HEK293 (cell line): ENCODE measurements around the gene MAZ.

Experiments used
- CTCF ChIA-PET: fragments of 350-600 bp; formaldehyde crosslinking; extraction: SDS; loops from one replicate; lab custom pipeline; 2021; ENCODE audit warnings: antibody characterized with exemption; lab: Yijun Ruan, JAX
- POLR2A ChIA-PET: fragments of 300-600 bp; formaldehyde crosslinking; extraction: SDS; loops from one replicate; lab custom pipeline; 2020; ENCODE audit warnings: antibody characterized with exemption, inconsistent platforms; lab: Yijun Ruan, JAX
- H3K27ac ChIP-seq: fragments of 200-500 bp; sonication (Bioruptor generic); 2 replicates; pipeline ENCODE4 v1.5.1; 2014; ENCODE audit warnings: low read depth, low read length, control low read depth, inconsistent platforms; ENCODE audit errors: extremely low read depth
- H3K36me3 ChIP-seq, 2 experiments: fragments of 200-500 bp in 1 of 2; sonication (Bioruptor generic) in 1 of 2; 1 replicate in 1 of 2; 2 replicates in 1 of 2; pipeline ENCODE4 v1.5.1; 2014 to 2017; ENCODE audit warnings: inconsistent platforms in 2 of 2, low read length in 2 of 2; ENCODE audit not compliant: control insufficient read depth in 2 of 2, insufficient read depth in 1 of 2
- H3K4me1 ChIP-seq: fragments of 200-500 bp; sonication (Bioruptor generic); 2 replicates; pipeline ENCODE4 v1.5.1; 2014; ENCODE audit warnings: mild to moderate bottlenecking, low read length, inconsistent platforms; ENCODE audit not compliant: control insufficient read depth, insufficient read depth
- H3K4me3 ChIP-seq: 2 replicates; pipeline ENCODE4 v1.5.1; 2011; ENCODE audit warnings: low read depth, mild to moderate bottlenecking, control low read depth, low read length, moderate library complexity
- H3K9me3 ChIP-seq: fragments of 200-500 bp; sonication (Bioruptor generic); 2 replicates; pipeline ENCODE4 v1.5.1; 2014; ENCODE audit warnings: low read depth, low read length, inconsistent platforms; ENCODE audit not compliant: control insufficient read depth, insufficient read depth
- BCL11B ChIP-seq: fragments of 450-650 bp; formaldehyde crosslinking; IDR thresholded peaks from 2 replicates; pipeline ENCODE4 v1.5.1; 2016; ENCODE audit warnings: low read depth, missing biosample characterization, missing genetic modification characterization
- HOXD13 ChIP-seq: sonication (generic); formaldehyde crosslinking; IDR thresholded peaks from 2 replicates; pipeline ENCODE4 v1.8.0; 2022; ENCODE audit warnings: missing genetic modification reagents, borderline replicate concordance
- KLF1 ChIP-seq: fragments of 450-650 bp; formaldehyde crosslinking; IDR thresholded peaks from 2 replicates; pipeline ENCODE4 v1.5.1; 2016; ENCODE audit warnings: missing biosample characterization, missing genetic modification characterization
- ZNF157 ChIP-seq: fragments of 450-650 bp; formaldehyde crosslinking; IDR thresholded peaks from 2 replicates; pipeline ENCODE4 v1.5.1; 2016; ENCODE audit warnings: missing biosample characterization, missing genetic modification characterization
- ZNF202 ChIP-seq: fragments of 450-650 bp; formaldehyde crosslinking; IDR thresholded peaks from 2 replicates; pipeline ENCODE4 v1.5.1; 2016; ENCODE audit warnings: missing biosample characterization, missing genetic modification characterization, borderline replicate concordance
- ZNF274 ChIP-seq, 2 experiments: fragments of 200-500 bp in 1 of 2; fragments of 450-650 bp in 1 of 2; sonication (Bioruptor generic) in 1 of 2; formaldehyde crosslinking in 1 of 2; IDR thresholded peaks; 2 replicates each; pipeline versions ENCODE4 v1.5.1 to v1.6.1; 2014 to 2016; ENCODE audit warnings: borderline replicate concordance in 1 of 2, inconsistent platforms in 1 of 2, low read length in 1 of 2, missing biosample characterization in 1 of 2, missing genetic modification characterization in 1 of 2
- ZNF341 ChIP-seq: fragments of 450-650 bp; formaldehyde crosslinking; IDR thresholded peaks from 2 replicates; pipeline ENCODE4; 2016; ENCODE audit warnings: low read depth, missing biosample characterization, missing genetic modification characterization
- ZNF394 ChIP-seq: fragments of 450-650 bp; formaldehyde crosslinking; IDR thresholded peaks from 2 replicates; pipeline ENCODE4 v1.5.1; 2016; ENCODE audit warnings: missing biosample characterization, missing genetic modification characterization, mild to moderate bottlenecking, moderate library complexity, borderline replicate concordance
- ZNF426 ChIP-seq: fragments of 450-650 bp; formaldehyde crosslinking; IDR thresholded peaks from 2 replicates; pipeline ENCODE4 v1.5.1; 2017; ENCODE audit warnings: missing biosample characterization, missing genetic modification characterization, mild to moderate bottlenecking, inconsistent platforms, moderate library complexity
- ZNF530 ChIP-seq: fragments of 450-650 bp; formaldehyde crosslinking; IDR thresholded peaks from 2 replicates; pipeline ENCODE4 v1.5.1; 2016; ENCODE audit warnings: low read depth, missing biosample characterization, missing genetic modification characterization
- ZNF544 ChIP-seq: fragments of 450-650 bp; formaldehyde crosslinking; IDR thresholded peaks from 2 replicates; pipeline ENCODE4 v1.5.0; 2017; ENCODE audit warnings: missing biosample characterization, missing genetic modification characterization
- ZNF600 ChIP-seq: fragments of 450-650 bp; formaldehyde crosslinking; IDR thresholded peaks from 2 replicates; pipeline ENCODE4 v1.5.1; 2016; ENCODE audit warnings: missing biosample characterization, missing genetic modification characterization
- ZNF701 ChIP-seq: fragments of 450-650 bp; formaldehyde crosslinking; IDR thresholded peaks from 2 replicates; pipeline ENCODE4 v1.5.1; 2016; ENCODE audit warnings: missing biosample characterization, missing genetic modification characterization
- TF ChIP-seq, protein P1 (sequence below): fragments of 450-650 bp; formaldehyde crosslinking; conservative IDR thresholded peaks from 2 replicates; pipeline ENCODE4 v1.5.1; 2016; ENCODE audit warnings: low read depth, missing biosample characterization, missing genetic modification characterization
- TF ChIP-seq, protein P2 (sequence below): fragments of 450-650 bp; formaldehyde crosslinking; IDR thresholded peaks from 2 replicates; pipeline ENCODE4 v1.5.1; 2016; ENCODE audit warnings: missing biosample characterization, missing genetic modification characterization
- TF ChIP-seq, protein P3 (sequence below): fragments of 450-650 bp; formaldehyde crosslinking; IDR thresholded peaks from 2 replicates; pipeline ENCODE4 v1.5.1; 2016; ENCODE audit warnings: missing biosample characterization, missing genetic modification characterization
- TF ChIP-seq, protein P4 (sequence below): IDR thresholded peaks from 2 replicates; pipeline ENCODE4 v1.6.1; 2011; ENCODE audit warnings: mild to moderate bottlenecking, low read depth, low read length, borderline replicate concordance
- TF ChIP-seq, protein P5 (sequence below): fragments of 450-650 bp; formaldehyde crosslinking; optimal IDR thresholded peaks from 2 replicates; pipeline ENCODE3; 2016; ENCODE audit warnings: missing biosample characterization, mild to moderate bottlenecking, missing genetic modification characterization

Gene MAZ

DNA sequence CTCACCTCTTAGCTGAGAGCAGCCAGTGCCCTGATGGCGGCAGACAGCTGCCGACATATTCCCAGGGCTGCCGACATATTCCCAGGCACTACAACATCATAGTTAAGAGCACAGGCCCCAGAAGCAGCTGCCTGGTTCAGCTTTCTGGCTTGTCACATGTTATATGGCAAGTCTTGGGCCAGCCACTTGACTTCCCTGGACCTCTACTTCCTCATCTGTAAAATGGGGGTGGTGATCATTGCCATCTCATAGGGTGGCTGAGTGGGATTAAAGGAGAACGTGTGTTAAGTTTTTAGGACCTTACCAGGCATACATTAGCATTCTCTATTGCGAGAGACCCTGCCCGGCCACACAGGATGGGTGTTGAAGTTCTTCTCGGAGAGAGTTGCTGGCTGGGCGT lies 37.6 kb downstream of the MAZ start:
- H3K36me3 ChIP-seq, result peaks cover 0 to 9% of the 10 kb centered on the region in 2 experiments; a peak in 1 of 3 replicates
- H3K4me3 ChIP-seq, result no peak overlapping the region
- H3K9me3 ChIP-seq, result no peaks in the 10 kb centered on the region
- CTCF ChIA-PET, result interaction anchor here (1.1 kb wide), 1 partner anchor 25 kb away, joined by 6 read pairs; the partner anchor contains the start of gene MVP
- POLR2A ChIA-PET, result interaction anchor here (1.4 kb wide), 1 partner anchor 9 kb away, joined by 3 read pairs; no protein-coding TSS in a partner anchor
- TF ChIP-seq ZNF530 (no peak), HOXD13 (CRISPR knock-in tag) (no peak), ZNF701 (tag by site-specific recombination) (no peak), ZNF341 (tag by site-specific recombination) (no peak)
- TF ChIP-seq, protein P1, sequence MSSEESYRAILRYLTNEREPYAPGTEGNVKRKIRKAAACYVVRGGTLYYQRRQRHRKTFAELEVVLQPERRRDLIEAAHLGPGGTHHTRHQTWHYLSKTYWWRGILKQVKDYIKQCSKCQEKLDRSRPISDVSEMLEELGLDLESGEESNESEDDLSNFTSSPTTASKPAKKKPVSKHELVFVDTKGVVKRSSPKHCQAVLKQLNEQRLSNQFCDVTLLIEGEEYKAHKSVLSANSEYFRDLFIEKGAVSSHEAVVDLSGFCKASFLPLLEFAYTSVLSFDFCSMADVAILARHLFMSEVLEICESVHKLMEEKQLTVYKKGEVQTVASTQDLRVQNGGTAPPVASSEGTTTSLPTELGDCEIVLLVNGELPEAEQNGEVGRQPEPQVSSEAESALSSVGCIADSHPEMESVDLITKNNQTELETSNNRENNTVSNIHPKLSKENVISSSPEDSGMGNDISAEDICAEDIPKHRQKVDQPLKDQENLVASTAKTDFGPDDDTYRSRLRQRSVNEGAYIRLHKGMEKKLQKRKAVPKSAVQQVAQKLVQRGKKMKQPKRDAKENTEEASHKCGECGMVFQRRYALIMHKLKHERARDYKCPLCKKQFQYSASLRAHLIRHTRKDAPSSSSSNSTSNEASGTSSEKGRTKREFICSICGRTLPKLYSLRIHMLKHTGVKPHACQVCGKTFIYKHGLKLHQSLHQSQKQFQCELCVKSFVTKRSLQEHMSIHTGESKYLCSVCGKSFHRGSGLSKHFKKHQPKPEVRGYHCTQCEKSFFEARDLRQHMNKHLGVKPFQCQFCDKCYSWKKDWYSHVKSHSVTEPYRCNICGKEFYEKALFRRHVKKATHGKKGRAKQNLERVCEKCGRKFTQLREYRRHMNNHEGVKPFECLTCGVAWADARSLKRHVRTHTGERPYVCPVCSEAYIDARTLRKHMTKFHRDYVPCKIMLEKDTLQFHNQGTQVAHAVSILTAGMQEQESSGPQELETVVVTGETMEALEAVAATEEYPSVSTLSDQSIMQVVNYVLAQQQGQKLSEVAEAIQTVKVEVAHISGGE (tag by site-specific recombination), result no peak
- TF ChIP-seq, all 188 proteins: peak for 0
- Histone ChIP-seq H3K4me1 (no peaks in the 10 kb centered on the region), H3K27ac (no peak overlapping the region)

DNA sequence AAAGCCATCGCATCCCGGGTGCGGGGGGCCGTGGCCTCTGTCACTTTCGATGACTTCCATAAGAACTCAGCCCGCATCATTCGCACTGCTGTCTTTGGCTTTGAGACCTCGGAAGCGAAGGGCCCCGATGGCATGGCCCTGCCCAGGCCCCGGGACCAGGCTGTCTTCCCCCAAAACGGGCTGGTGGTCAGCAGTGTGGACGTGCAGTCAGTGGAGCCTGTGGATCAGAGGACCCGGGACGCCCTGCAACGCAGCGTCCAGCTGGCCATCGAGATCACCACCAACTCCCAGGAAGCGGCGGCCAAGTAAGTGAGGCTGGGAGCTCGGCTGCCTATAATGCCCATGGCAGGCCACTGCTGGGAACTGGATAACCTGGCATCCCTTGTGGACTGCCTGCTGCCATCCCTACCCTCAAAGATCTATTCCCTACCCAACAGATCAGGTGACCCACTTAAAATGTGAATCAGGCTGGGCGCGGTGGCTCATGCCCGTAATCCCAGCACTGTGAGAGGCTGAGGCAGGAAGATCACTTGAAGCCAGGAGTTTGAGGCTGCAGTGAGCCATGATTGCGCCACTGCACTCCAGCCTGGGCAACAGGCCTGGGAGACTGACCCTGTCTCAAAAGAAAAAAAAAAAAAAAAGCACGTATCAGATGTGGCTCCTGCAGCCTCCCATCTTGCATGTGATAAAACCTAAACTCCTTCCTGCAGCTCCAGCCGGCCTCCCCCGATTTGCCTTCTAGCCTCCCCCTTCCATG lies 38.4 kb downstream of the MAZ start:
- Histone ChIP-seq H3K27ac (no peak overlapping the region), H3K4me1 (no peaks in the 10 kb centered on the region), H3K9me3 (no peaks in the 10 kb centered on the region), H3K4me3 (no peak overlapping the region), H3K36me3 (peaks cover 0 to 9% of the 10 kb centered on the region in 2 experiments; a peak in 1 of 3 replicates)
- TF ChIP-seq ZNF202 (tag by site-specific recombination) (no peak), ZNF600 (tag by site-specific recombination) (0 out of 2 replicates have a peak, but pooled peaks have one; percentile 17)
- ChIA-PET POLR2A (interaction anchor here (0.6 to 1.4 kb wide), 3 partner anchors 10 to 40 kb away, joined by 3 read pairs; partner anchors contain the start of gene PAGR1), CTCF (interaction anchor here (0.9 to 1.4 kb wide), 4 partner anchors 10 to 29 kb away, joined by 3 to 6 read pairs (median 4); partner anchors contain the start of gene MVP)

DNA sequence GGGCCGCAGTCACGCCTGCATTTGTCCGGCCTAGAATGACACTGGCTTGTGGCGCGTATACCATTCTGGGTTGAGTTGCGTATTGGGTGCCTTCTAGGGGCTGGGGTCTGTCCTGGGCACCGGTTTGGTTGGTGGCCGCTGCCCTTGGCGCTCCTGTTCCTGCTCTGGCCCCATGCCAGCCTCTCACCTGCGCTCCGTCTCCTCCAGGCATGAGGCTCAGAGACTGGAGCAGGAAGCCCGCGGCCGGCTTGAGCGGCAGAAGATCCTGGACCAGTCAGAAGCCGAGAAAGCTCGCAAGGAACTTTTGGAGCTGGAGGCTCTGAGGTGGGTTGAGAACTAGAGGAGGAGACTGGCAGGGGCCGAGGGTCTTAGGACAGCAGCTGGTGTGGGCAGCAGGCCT lies 39.3 kb downstream of the MAZ start:
- no peaks in the 10 kb centered on the region for H3K9me3 ChIP-seq
- ChIA-PET CTCF (interaction anchor here (0.9 to 1.4 kb wide), 2 partner anchors 23 to 29 kb away, joined by 3 read pairs; no protein-coding TSS in a partner anchor), POLR2A (interaction anchor here (0.6 to 1.2 kb wide), 2 partner anchors 30 to 41 kb away, joined by 3 read pairs; partner anchors contain the start of gene PAGR1)
- no peak overlapping the region for H3K27ac ChIP-seq
- H3K4me1 ChIP-seq, result no peaks in the 10 kb centered on the region
- no peak overlapping the region for H3K4me3 ChIP-seq
- H3K36me3 ChIP-seq, result peaks cover 0 to 9% of the 10 kb centered on the region in 2 experiments; a peak in 1 of 3 replicates
- no peak for TF ChIP-seq ZNF157 (tag by site-specific recombination)
- TF ChIP-seq KLF1, result no peak
- TF ChIP-seq, protein P2, sequence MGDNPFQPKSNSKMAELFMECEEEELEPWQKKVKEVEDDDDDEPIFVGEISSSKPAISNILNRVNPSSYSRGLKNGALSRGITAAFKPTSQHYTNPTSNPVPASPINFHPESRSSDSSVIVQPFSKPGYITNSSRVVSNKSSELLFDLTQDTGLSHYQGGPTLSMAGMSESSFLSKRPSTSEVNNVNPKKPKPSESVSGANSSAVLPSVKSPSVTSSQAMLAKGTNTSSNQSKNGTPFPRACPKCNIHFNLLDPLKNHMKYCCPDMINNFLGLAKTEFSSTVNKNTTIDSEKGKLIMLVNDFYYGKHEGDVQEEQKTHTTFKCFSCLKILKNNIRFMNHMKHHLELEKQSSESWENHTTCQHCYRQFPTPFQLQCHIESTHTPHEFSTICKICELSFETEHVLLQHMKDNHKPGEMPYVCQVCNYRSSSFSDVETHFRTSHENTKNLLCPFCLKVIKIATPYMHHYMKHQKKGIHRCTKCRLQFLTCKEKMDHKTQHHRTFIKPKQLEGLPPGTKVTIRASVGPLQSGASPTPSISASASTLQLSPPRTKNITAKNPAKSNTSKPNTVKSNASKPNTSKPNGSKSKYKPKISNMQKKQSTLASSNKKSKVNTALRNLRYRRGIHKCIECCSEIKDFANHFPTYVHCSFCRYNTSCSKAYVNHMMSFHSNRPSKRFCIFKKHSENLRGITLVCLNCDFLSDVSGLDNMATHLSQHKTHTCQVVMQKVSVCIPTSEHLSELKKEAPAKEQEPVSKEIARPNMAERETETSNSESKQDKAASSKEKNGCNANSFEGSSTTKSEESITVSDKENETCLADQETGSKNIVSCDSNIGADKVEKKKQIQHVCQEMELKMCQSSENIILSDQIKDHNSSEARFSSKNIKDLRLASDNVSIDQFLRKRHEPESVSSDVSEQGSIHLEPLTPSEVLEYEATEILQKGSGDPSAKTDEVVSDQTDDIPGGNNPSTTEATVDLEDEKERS (tag by site-specific recombination), result no peak
- TF ChIP-seq, protein P3, sequence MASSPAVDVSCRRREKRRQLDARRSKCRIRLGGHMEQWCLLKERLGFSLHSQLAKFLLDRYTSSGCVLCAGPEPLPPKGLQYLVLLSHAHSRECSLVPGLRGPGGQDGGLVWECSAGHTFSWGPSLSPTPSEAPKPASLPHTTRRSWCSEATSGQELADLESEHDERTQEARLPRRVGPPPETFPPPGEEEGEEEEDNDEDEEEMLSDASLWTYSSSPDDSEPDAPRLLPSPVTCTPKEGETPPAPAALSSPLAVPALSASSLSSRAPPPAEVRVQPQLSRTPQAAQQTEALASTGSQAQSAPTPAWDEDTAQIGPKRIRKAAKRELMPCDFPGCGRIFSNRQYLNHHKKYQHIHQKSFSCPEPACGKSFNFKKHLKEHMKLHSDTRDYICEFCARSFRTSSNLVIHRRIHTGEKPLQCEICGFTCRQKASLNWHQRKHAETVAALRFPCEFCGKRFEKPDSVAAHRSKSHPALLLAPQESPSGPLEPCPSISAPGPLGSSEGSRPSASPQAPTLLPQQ (tag by site-specific recombination), result no peak
- TF ChIP-seq, protein P4, sequence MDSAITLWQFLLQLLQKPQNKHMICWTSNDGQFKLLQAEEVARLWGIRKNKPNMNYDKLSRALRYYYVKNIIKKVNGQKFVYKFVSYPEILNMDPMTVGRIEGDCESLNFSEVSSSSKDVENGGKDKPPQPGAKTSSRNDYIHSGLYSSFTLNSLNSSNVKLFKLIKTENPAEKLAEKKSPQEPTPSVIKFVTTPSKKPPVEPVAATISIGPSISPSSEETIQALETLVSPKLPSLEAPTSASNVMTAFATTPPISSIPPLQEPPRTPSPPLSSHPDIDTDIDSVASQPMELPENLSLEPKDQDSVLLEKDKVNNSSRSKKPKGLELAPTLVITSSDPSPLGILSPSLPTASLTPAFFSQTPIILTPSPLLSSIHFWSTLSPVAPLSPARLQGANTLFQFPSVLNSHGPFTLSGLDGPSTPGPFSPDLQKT, result no peak
- no peak for TF ChIP-seq ZNF394 (tag by site-specific recombination)
- TF ChIP-seq ZNF544 (tag by site-specific recombination), result no peak
- TF ChIP-seq ZNF274 (IDR thresholded peaks at IDR 0.05; ENCODE audit: low read length), result no peak
- TF ChIP-seq ZNF274 (tag by site-specific recombination; IDR thresholded peaks at IDR 0.05; ENCODE audit: borderline replicate concordance), result no peak
- TF ChIP-seq, protein P5, sequence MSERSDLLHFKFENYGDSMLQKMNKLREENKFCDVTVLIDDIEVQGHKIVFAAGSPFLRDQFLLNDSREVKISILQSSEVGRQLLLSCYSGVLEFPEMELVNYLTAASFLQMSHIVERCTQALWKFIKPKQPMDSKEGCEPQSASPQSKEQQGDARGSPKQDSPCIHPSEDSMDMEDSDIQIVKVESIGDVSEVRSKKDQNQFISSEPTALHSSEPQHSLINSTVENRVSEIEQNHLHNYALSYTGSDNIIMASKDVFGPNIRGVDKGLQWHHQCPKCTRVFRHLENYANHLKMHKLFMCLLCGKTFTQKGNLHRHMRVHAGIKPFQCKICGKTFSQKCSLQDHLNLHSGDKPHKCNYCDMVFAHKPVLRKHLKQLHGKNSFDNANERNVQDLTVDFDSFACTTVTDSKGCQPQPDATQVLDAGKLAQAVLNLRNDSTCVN (tag by site-specific recombination), result no peak
- no peak for TF ChIP-seq ZNF426 (tag by site-specific recombination)
- TF ChIP-seq BCL11B (tag by site-specific recombination), result no peak
